Stimulated activated CD8-positive, alpha-beta memory T cell treated with anti-CD3 and anti-CD28 coated beads, Interleukin-7, amount 100 ng/mL, for 24 hours (primary cell): ENCODE data around the gene FOXO3.
"Not testable (repeated sequence)": the region's sequence is repeated elsewhere in the genome, so short reads cannot be mapped to it uniquely, and the experiment has no call there.

Experiments
- DNase-seq: peaks from one replicate; pipeline ENCODE4 v3.0.0-alpha.2; 2020; ENCODE audit warnings: low read depth

Gene FOXO3

GRCh38 chr6:108630050-108630714 is 69.5 kb downstream of the FOXO3 start:
- DNase-seq: no peak

GRCh38 chr6:108632441-108632840 is 71.7 kb downstream of the FOXO3 start:
- no peak for DNase-seq

GRCh38 chr6:108633436-108633835 is 72.7 kb downstream of the FOXO3 start:
- DNase-seq: no peak

GRCh38 chr6:108635505-108636226 is 74.9 kb downstream of the FOXO3 start:
- DNase-seq: no peak

- no peak for DNase-seq
Measured at GRCh38 chr6:108637963-108638362, 77.2 kb downstream of the FOXO3 start.

- no peak for DNase-seq
Measured at GRCh38 chr6:108638993-108639392, 78.3 kb downstream of the FOXO3 start.

GRCh38 chr6:108640104-108640503 is 79.4 kb downstream of the FOXO3 start:
- DNase-seq: no peak

- DNase-seq: no peak
Measured at GRCh38 chr6:108643184-108643583, 82.5 kb downstream of the FOXO3 start.

GRCh38 chr6:108644252-108644651 is 83.5 kb downstream of the FOXO3 start:
- DNase-seq: no peak

- DNase-seq: no peak
Measured at GRCh38 chr6:108648191-108648590, 87.5 kb downstream of the FOXO3 start.

GRCh38 chr6:108650325-108650724 is 89.6 kb downstream of the FOXO3 start:
- DNase-seq: no peak

- no peak for DNase-seq
Measured at GRCh38 chr6:108650781-108651180, 90.1 kb downstream of the FOXO3 start.

GRCh38 chr6:108651340-108652227 is 90.9 kb downstream of the FOXO3 start:
- DNase-seq: no peak

GRCh38 chr6:108652375-108652774 is 91.7 kb downstream of the FOXO3 start:
- DNase-seq: no peak

GRCh38 chr6:108653949-108654348 is 93.2 kb downstream of the FOXO3 start:
- DNase-seq: no peak

GRCh38 chr6:108654465-108655106 is 93.9 kb downstream of the FOXO3 start:
- DNase-seq: no peak

GRCh38 chr6:108655806-108656651 is 95.3 kb downstream of the FOXO3 start:
- no peak for DNase-seq

- DNase-seq: no peak
Measured at GRCh38 chr6:108656836-108657235, 96.1 kb downstream of the FOXO3 start.

- DNase-seq: no peak
Measured at GRCh38 chr6:108658174-108658573, 97.5 kb downstream of the FOXO3 start.

- DNase-seq: not testable (repeated sequence)
Measured at GRCh38 chr6:108658785-108659184, 98.1 kb downstream of the FOXO3 start.

GRCh38 chr6:108660251-108660650 is 99.5 kb downstream of the FOXO3 start:
- no peak for DNase-seq
